Spleen (tissue), 11 donors: Measurements from ENCODE around the gene SERPINA9. TPM values are rescaled to one million over a fixed set of nuclear protein-coding genes. Genes with fewer than 3 reads are reported as not detected.

ENCODE experiments used
- DNase-seq: peaks from one replicate; pipeline ENCODE4 v3.0.0-alpha.2; 2020
- H3K27ac ChIP-seq, 8 donors: fragments of 200-600 bp; sonication (generic) in 7 of 8; 1 replicate in 4 of 8; 2 replicates in 4 of 8; pipeline versions ENCODE4 v1.5.0 to v1.8.0; 2016 to 2021; ENCODE audit warnings: inconsistent platforms in 4 of 8, mild to moderate bottlenecking in 4 of 8, moderate library complexity in 1 of 8
- H3K27me3 ChIP-seq, 7 donors: fragments of 200-600 bp; sonication (generic) in 6 of 7; replicated peaks in 1 of 7; 1 replicate in 4 of 7; 2 replicates in 3 of 7; pipeline versions ENCODE4 v1.5.0 to v1.8.0; 2016 to 2021; ENCODE audit warnings: inconsistent platforms in 3 of 7, mild to moderate bottlenecking in 1 of 7
- H3K36me3 ChIP-seq, 6 donors: fragments of 200-600 bp; sonication (generic) in 5 of 6; 1 replicate in 4 of 6; 2 replicates in 2 of 6; pipeline versions ENCODE4 v1.5.0 to v1.8.0; 2016 to 2021; ENCODE audit warnings: inconsistent platforms in 2 of 6
- H3K4me1 ChIP-seq, 6 donors: fragments of 200-600 bp; sonication (generic) in 5 of 6; 1 replicate in 3 of 6; 2 replicates in 3 of 6; pipeline versions ENCODE4 v1.5.0 to v1.8.0; 2016 to 2021; ENCODE audit warnings: inconsistent platforms in 3 of 6
- H3K4me3 ChIP-seq, 8 donors: fragments of 200-600 bp; sonication (generic) in 7 of 8; 1 replicate in 4 of 8; 2 replicates in 4 of 8; pipeline versions ENCODE4 v1.5.0 to v1.8.0; 2016 to 2021; ENCODE audit warnings: inconsistent platforms in 4 of 8, mild to moderate bottlenecking in 4 of 8, moderate library complexity in 2 of 8
- H3K9me3 ChIP-seq, 8 donors: fragments of 200-600 bp; sonication (generic) in 7 of 8; 1 replicate in 4 of 8; 2 replicates in 4 of 8; pipeline versions ENCODE4 v1.5.0 to v1.8.0; 2016 to 2021; ENCODE audit warnings: inconsistent platforms in 4 of 8
- POLR2A ChIP-seq, 3 donors: fragments of 450-650 bp; IDR thresholded peaks; one replicate each; pipeline ENCODE4 v1.5.1; 2017; ENCODE audit warnings: antibody characterized with exemption in 3 of 3, mild to moderate bottlenecking in 1 of 3
- POLR2AphosphoS5 ChIP-seq, 3 donors: sonication (generic); formaldehyde crosslinking; IDR thresholded peaks; one replicate each; pipeline ENCODE4 v1.5.1; 2017; ENCODE audit warnings: antibody characterized with exemption in 3 of 3
- WGBS, 5 donors: extraction: QIAGEN DNeasy Blood & Tissue Kit in 3 of 5; methylation state at CpG; one replicate each; pipeline versions ENCODE4 v1.1.5 to v1.1.7; 2013 to 2018; 5-methylcytosine and 5-hydroxymethylcytosine counted together
- intact Hi-C: fragments of 100-400 bp; cut with DNase I; formaldehyde crosslinking; loops from one replicate; pipeline ENCODE4 v1.15.0; 2023; ENCODE audit warnings: low total_unique reads
- polyA plus RNA-seq, 3 donors: library from polyadenylated mRNA; stranded (reverse); fragments of 200-250 nt; gene quantifications; one replicate each; pipeline ENCODE4 v1.2.1, GENCODE V29; 2013
- total RNA-seq, 7 donors: library from RNA; depleted of rRNA in 3 of 7; stranded (reverse); fragments of >200 nt in 3 of 7; fragmentation: NEBNext Ultra II Directional in 4 of 7; extraction: Animal tissue kit (Norgen Biotek cat#: 25700) in 4 of 7; gene quantifications; one replicate each; pipeline versions ENCODE4 v1.1.0 to v1.2.1, GENCODE V29; 2016 to 2021
- TF ChIP-seq, protein P1 (sequence below), 11 experiments: fragments of 200-600 bp in 7 of 11; fragments of 450-650 bp in 4 of 11; sonication (generic) in 4 of 11; IDR thresholded peaks in 8 of 11; conservative IDR thresholded peaks in 3 of 11; 1 replicate in 7 of 11; 2 replicates in 4 of 11; pipeline versions ENCODE4 v1.4.0 to v1.8.0; 2016 to 2021; ENCODE audit warnings: antibody characterized with exemption in 11 of 11, inconsistent platforms in 4 of 11, mild to moderate bottlenecking in 1 of 11
- donor health status: healthy with polysubstance abuse.
- donor health status: DM: no; HTN: no; CAD: no; lungs with moderate emphysema.
- donor health status: DM: no; HTN: no; CAD: no.
- donor health status: Bipolar disorder and iron deficiency.
- donor health status: healthy.
- donor health status: DM: no; HTN: no; CAD: no.
- donor health status: DM: yes; HTN: yes; CAD: no.

SERPINA9 gene
- total and polyA plus RNA-seq, 10 donors, result 0.10 to 8.9 (median 0.65) TPM; not detected in 7

DNA sequence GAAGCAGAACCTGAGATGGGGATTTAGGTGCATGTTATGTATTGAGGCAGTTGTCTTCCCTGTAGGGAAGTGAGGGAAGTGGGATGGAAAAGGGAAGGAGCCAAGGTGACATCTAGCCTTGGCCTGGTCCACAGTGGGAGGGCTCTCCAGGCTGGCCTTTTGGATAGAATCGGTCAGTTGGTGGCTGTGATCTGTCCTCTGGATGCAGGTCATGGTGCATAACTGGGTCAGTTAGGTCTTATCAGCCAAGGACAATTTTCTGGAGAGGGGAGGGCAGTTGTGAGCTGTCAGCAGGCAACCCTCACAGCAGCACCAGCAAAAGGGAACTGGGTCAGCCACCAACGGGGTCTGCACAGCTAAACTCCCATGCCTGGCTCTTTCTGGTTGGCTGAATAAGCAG is 23.7 kb upstream of the SERPINA9 start:
- Histone ChIP-seq H3K36me3 (no peaks in the 10 kb centered on the region), H3K9me3 (no peaks in the 10 kb centered on the region), H3K27ac (no peak overlapping the region), H3K4me3 (no peak overlapping the region), H3K27me3 (peaks cover 0 to 19% (median 0%) of the 10 kb centered on the region in 7 donors), H3K4me1 (no peaks in the 10 kb centered on the region)
- WGBS, 5 donors, result 60 to 87% (median 70%) methylated on average over 2 of the region's 2 CpGs
- DNase-seq, result no peak
- intact Hi-C loops, result no loop called here
- TF ChIP-seq POLR2A (IDR thresholded peaks at IDR 0.05) (no peak), POLR2AphosphoS5 (IDR thresholded peaks at IDR 0.05) (no peak)
- TF ChIP-seq, protein P1, sequence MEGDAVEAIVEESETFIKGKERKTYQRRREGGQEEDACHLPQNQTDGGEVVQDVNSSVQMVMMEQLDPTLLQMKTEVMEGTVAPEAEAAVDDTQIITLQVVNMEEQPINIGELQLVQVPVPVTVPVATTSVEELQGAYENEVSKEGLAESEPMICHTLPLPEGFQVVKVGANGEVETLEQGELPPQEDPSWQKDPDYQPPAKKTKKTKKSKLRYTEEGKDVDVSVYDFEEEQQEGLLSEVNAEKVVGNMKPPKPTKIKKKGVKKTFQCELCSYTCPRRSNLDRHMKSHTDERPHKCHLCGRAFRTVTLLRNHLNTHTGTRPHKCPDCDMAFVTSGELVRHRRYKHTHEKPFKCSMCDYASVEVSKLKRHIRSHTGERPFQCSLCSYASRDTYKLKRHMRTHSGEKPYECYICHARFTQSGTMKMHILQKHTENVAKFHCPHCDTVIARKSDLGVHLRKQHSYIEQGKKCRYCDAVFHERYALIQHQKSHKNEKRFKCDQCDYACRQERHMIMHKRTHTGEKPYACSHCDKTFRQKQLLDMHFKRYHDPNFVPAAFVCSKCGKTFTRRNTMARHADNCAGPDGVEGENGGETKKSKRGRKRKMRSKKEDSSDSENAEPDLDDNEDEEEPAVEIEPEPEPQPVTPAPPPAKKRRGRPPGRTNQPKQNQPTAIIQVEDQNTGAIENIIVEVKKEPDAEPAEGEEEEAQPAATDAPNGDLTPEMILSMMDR (IDR thresholded peaks at IDR 0.05 in 8 of 11, conservative IDR thresholded peaks at IDR 0.05 in 3 of 11), result no peak

DNA sequence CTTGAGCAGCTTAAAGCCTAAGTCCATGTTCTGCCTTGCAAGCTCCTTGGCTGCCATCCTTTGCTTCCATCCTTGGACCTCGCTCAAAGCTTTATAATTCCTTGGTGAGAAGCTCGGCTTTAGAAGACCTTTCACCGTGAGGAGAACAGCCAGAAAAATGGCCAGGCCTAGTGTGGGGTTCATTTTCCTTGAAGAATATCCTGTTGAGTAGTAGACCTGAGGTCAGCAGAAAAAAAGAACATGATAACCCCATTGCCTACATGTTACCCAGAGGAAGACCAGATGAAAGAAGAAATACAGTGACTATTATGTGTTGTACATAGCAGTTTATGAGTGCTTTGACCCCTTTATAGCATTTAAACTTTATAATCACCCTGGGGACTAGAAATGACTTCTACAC is 22.2 kb upstream of the SERPINA9 start:
- Histone ChIP-seq H3K27ac (no peak overlapping the region), H3K36me3 (no peaks in the 10 kb centered on the region), H3K9me3 (no peaks in the 10 kb centered on the region), H3K4me3 (no peak overlapping the region), H3K4me1 (no peaks in the 10 kb centered on the region), H3K27me3 (peaks cover 0 to 21% (median 0%) of the 10 kb centered on the region in 7 donors)
- intact Hi-C loops, result no loop called here
- 80 to 91% (median 88%) methylated on average over 3 of the region's 3 CpGs for WGBS, 5 donors
- DNase-seq, result no peak
- TF ChIP-seq POLR2A (IDR thresholded peaks at IDR 0.05), result no peak
- TF ChIP-seq POLR2AphosphoS5 (IDR thresholded peaks at IDR 0.05), result no peak
- TF ChIP-seq, protein P1 (IDR thresholded peaks at IDR 0.05 in 8 of 11, conservative IDR thresholded peaks at IDR 0.05 in 3 of 11), result no peak

DNA sequence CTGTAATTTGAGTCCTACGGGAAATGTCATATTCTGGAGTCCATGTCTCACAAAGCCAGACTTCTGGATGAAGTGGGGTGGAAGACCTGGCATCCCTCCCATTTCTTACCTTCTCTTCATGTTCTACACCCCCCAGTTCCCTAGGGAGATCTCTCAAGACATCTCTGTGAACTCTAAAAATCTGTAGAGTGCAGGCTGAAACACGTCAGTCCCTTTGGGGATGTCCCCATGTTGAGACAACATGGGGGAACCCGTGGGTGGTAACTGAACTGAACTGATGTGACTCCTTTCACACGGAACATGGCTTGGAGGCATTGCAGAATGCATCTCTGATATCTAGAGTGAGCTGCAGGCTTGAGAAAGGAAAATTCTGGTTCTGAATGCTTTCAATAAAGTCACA is 18.1 kb upstream of the SERPINA9 start:
- no peaks in the 10 kb centered on the region for H3K4me1 ChIP-seq
- H3K36me3 ChIP-seq, result no peaks in the 10 kb centered on the region
- peaks cover 0 to 15% (median 0%) of the 10 kb centered on the region in 7 donors for H3K27me3 ChIP-seq
- TF ChIP-seq POLR2AphosphoS5 (IDR thresholded peaks at IDR 0.05), result no peak
- TF ChIP-seq, protein P1 (IDR thresholded peaks at IDR 0.05 in 8 of 11, conservative IDR thresholded peaks at IDR 0.05 in 3 of 11), result no peak
- no peak for TF ChIP-seq POLR2A (IDR thresholded peaks at IDR 0.05)
- H3K4me3 ChIP-seq, result no peak overlapping the region
- DNase-seq, result no peak
- WGBS, 5 donors, result 60 to 73% (median 70%) methylated on average over 4 of the region's 4 CpGs
- no peak overlapping the region for H3K27ac ChIP-seq
- no peaks in the 10 kb centered on the region for H3K9me3 ChIP-seq
- intact Hi-C loops, result no loop called here

DNA sequence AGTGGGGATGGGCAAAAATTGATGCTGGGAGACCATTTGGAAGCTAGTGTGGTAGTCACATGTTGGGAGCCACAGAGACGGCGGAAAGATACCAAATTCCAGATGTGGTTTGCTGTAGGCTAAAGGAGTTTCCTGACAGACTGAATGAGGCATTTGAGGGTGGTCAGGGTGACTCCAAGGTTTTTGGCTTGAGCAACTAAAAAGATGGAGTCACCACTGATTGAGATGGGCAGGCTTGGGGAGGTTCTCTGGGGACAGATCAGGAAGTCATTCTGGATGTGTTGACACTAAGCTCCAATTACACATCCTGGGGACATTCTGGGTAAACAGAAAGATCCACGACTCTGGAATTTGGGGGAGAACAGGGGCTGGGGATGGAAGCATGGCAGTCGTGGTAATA is 15.5 kb upstream of the SERPINA9 start:
- H3K9me3 ChIP-seq, result no peaks in the 10 kb centered on the region
- intact Hi-C loops, result no loop called here
- no peak overlapping the region for H3K4me3 ChIP-seq
- H3K4me1 ChIP-seq, result peaks cover under 1 to 7% (median 1%) of the 10 kb centered on the region in 6 donors
- WGBS, 5 donors, result 47 to 57% (median 53%) methylated on average over 4 of the region's 4 CpGs
- no peaks in the 10 kb centered on the region for H3K36me3 ChIP-seq
- DNase-seq, result no peak
- peaks cover 0 to 32% (median 4%) of the 10 kb centered on the region in 7 donors for H3K27me3 ChIP-seq
- TF ChIP-seq, protein P1 (IDR thresholded peaks at IDR 0.05 in 8 of 11, conservative IDR thresholded peaks at IDR 0.05 in 3 of 11), result no peak
- no peak for TF ChIP-seq POLR2AphosphoS5 (IDR thresholded peaks at IDR 0.05)
- no peak for TF ChIP-seq POLR2A (IDR thresholded peaks at IDR 0.05)
- no peak overlapping the region for H3K27ac ChIP-seq
